Activated T-cell treated with anti-CD3 and anti-CD28 coated beads, Interleukin-2, amount 50 U/mL, for 4 hours (primary cell): ENCODE data around the gene BCAP31. TPM values are rescaled to one million over a fixed set of nuclear protein-coding genes. Genes with fewer than 3 reads are reported as not detected.
"Not testable (repeated sequence)": the region's sequence is repeated elsewhere in the genome, so short reads cannot be mapped to it uniquely, and the experiment has no call there.

ENCODE experiments used
- ATAC-seq, 2 donors: fragments of 200-7000 bp; cut with Tn5 transposase; one replicate each; pipeline ENCODE4 v1.10.0; 2021
- DNase-seq: peaks from one replicate; pipeline ENCODE4 v3.0.0-alpha.2; 2020
- H3K27me3 Mint-ChIP-seq: one replicate; pipeline ENCODE4 v1.8.0; 2021; ENCODE audit warnings: low read depth, mixed read lengths
- H3K36me3 Mint-ChIP-seq: one replicate; pipeline ENCODE4 v1.8.0; 2022; ENCODE audit warnings: mixed read lengths; ENCODE audit not compliant: insufficient read depth
- H3K4me1 Mint-ChIP-seq: one replicate; pipeline ENCODE4 v1.8.0; 2021; ENCODE audit warnings: low read depth, mixed read lengths
- H3K4me3 Mint-ChIP-seq: one replicate; pipeline ENCODE4 v1.8.0; 2021; ENCODE audit warnings: mild to moderate bottlenecking, moderate library complexity, mixed read lengths
- H3K9me3 Mint-ChIP-seq: one replicate; pipeline ENCODE4 v1.8.0; 2021; ENCODE audit warnings: mixed read lengths
- total RNA-seq, 3 donors: library from RNA; stranded (reverse); gene quantifications; one replicate each; pipeline ENCODE4 v1.2.1, GENCODE V29; 2021

The BCAP31 gene
- total RNA-seq, 3 donors from 2014 or later: 134 to 176 (median 151) TPM

DNA sequence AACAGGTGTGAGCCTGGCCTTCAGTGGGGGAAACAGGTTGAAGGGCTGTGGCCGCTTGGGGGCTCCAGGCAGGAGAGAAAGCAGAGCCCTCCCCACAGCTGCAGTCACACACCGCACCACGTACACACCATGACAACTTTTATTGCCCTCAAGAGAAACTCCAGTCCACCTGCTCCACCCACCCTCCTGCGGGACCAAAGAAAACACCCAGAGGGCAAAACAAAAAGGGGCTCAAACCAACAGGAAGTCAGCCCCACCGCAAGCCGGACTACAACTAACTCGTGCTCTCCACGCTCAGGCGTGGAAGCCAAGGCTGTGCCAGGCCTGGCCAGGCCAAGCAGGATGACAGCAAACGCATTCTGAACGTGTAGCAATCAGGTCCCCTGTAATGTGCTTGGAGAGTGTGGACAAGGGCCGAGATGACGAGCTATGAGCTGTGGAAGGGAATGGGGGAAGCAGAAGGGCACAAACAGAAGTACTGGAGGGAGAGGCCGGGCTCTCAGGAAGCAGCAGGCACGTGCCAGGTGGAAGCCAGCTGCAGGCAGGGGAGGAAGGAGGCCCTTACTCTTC, 23.7 kb downstream of the BCAP31 start:
- Mint-ChIP-seq H3K4me3 (no peak overlapping the region), H3K9me3 (no peaks in the 10 kb centered on the region), H3K4me1 (no peaks in the 10 kb centered on the region), H3K36me3 (peaks cover 17% of the 10 kb centered on the region), H3K27me3 (no peaks in the 10 kb centered on the region)
- no peak for DNase-seq
- ATAC-seq: no peak

DNA sequence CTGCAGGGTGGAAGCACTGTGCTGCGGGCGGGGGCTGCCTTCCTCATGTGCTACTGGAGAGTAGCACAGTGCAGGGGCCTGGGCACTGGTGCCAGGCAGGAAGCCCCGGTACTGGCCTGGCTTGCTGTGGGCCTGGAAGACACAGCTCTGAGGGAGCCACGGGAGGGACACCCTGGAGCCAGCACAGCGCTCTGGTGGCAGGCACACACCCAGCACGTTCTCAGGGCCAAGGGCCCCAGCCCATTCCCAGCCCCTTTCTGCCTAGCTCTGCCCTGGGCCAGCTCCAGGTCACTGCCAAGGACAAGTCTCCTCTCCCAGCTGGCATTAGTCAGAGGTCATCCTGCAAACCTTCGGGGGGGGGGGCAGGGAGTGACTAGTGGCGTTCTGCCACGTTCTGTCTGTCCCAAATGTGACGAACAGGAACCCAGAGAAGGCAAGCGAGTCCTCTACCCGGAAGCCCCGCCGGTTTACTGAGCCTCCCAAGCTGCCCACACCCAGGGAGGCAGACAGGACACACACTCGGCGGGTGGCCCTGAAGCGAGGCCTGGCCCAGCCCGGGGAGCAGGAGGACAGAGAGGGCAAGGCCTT, 24.3 kb downstream of the BCAP31 start:
- not testable (repeated sequence) for H3K4me3 Mint-ChIP-seq, H3K4me1 Mint-ChIP-seq, H3K9me3 Mint-ChIP-seq, H3K27me3 Mint-ChIP-seq, DNase-seq, ATAC-seq
- peaks cover 17% of the 10 kb centered on the region for H3K36me3 Mint-ChIP-seq

DNA sequence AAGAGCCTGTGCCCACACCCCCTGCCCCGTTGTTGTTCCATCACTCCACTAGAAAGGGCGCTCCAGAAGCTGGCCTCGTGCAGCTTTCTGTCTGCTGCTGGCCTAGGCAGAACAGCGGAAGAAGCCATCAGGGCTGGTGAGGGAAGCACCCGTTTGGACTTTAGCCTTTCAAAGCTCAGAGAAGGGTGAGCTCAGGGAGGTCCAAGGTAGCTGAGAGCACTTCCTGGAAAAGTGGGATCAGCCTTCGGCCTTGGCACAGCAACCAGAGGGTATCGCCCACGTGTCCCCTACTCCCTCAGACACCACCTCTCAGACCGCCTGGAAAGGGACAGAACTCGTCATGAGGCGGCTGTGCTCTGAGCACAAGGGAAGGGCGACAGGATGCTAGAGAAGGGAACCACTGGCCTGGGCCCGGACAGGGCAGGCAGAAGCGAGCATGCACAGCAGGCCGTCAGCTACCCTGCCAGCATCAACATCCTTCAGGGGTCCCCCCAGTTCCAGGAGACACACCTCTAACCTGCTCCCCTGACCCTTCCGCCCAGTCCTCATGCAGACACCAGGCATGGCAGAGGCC, 24.9 kb downstream of the BCAP31 start:
- H3K36me3 Mint-ChIP-seq: peaks cover 17% of the 10 kb centered on the region
- ATAC-seq, H3K4me1 Mint-ChIP-seq, H3K4me3 Mint-ChIP-seq, H3K9me3 Mint-ChIP-seq, DNase-seq, H3K27me3 Mint-ChIP-seq: not testable (repeated sequence)

DNA sequence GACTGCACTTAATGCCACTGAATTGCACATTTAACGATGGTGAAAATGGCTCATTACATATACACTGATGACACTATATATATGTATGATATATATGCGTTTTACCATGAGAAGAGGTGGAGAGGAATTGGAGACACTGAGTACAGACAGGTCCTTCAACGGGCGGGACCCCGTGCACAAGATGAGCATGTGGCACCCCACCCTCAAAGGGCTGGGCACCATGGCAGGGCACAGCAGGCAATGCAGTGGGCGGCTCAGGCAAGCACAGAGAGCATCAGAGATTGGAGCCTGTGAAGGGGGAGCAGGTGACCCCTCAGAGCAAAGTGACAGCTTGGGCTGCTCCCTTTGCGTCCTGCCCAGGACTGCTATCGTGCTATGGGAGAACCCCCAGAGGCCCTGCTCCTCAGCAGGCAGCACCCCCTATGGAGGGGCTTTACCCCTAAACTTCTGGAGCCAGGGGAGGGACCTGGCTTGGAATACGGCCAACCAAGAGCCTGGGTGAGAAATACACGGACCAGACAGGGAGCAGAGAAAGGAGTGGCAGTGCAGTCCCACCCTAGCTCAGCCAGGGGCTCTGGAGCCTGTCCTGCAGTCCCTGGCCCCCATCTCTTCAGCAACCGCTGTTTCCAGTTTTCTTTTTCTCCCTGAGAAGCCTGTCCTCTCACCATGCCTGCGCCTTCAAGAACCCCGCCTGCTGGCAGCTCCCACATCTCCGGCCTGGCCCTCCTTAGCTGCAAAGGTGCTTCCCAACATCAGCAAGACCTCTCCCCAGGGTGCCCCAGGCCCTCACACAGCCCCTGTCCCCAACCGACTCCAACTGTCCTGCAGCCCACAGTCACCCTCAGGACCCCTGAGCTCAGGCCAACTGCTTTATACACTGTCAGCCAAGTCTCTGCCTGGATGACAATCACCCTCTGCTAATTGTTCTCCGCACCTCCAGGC, 26.0 kb downstream of the BCAP31 start:
- H3K4me1 Mint-ChIP-seq: no peaks in the 10 kb centered on the region
- H3K36me3 Mint-ChIP-seq: peaks cover 14% of the 10 kb centered on the region
- H3K27me3 Mint-ChIP-seq: no peaks in the 10 kb centered on the region
- ATAC-seq (no peak), DNase-seq (no peak)
- no peak overlapping the region for H3K4me3 Mint-ChIP-seq
- H3K9me3 Mint-ChIP-seq: no peaks in the 10 kb centered on the region

DNA sequence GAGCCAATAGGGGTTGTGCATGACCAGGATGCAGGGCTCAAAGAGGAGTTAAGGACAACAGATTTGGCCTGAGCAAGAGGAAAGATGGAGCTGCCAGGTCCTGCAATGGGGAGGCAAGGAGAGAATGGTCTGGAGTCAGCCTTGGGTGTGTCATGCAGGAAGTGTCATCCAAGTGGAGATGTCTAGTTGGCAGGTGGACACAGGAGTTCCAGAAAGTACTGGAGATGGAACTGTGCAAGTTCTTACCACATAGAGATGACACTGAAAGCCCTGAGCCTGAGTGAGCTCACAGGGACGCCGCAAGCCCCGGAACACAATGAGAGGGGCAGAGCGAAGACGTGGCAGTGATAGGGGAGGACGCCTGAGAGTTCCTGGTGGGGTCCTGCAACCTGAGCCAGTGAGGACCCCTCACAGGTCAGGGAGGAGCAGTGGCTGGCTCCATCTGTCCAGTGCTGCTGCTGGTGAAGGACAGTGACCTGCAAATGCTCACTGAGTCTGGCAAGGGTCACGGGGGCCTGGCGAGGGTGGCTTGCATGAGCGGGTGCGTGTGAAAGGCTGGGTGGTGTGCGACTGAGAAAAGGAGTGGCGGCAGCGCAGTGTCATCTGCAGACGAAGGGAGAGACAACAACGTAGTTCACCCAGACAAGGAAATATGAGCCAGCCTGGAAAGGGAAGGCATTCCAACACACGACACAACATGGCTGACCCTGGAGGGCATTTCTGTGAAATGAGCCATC, 27.0 kb downstream of the BCAP31 start:
- not testable (repeated sequence) for H3K4me1 Mint-ChIP-seq, H3K27me3 Mint-ChIP-seq, H3K4me3 Mint-ChIP-seq, DNase-seq, H3K9me3 Mint-ChIP-seq, ATAC-seq
- H3K36me3 Mint-ChIP-seq: peaks cover 14% of the 10 kb centered on the region

DNA sequence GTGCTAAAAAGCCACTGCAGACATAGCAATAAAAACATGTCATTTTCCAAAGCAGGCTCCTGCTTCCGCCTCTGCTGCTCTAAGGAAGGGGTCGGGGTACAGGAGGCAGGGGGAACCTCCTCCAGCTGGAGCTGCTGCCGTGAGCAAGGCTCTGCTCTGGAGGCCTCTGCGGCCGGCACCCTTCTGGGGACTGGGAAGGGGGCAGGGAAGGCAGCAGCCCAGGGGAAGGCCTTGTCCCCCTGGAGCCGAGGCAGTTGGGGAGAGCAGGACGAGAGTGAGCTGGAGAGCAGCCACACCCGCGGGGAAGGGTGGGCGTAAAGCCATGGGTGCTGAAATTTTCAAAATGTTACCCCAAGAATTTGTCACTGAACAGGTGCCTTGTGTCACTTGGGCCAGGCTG, 27.6 kb downstream of the BCAP31 start:
- H3K27me3 Mint-ChIP-seq, DNase-seq, H3K9me3 Mint-ChIP-seq, H3K4me1 Mint-ChIP-seq, H3K4me3 Mint-ChIP-seq, ATAC-seq: not testable (repeated sequence)
- peaks cover 14% of the 10 kb centered on the region for H3K36me3 Mint-ChIP-seq

DNA sequence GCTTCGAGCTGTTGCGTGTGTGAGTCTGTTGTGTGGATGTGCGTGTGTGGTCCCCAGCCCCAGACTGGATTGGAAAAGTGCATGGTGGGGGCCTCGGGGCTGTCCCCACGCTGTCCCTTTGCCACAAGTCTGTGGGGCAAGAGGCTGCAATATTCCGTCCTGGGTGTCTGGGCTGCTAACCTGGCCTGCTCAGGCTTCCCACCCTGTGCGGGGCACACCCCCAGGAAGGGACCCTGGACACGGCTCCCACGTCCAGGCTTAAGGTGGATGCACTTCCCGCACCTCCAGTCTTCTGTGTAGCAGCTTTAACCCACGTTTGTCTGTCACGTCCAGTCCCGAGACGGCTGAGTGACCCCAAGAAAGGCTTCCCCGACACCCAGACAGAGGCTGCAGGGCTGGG, 28.1 kb downstream of the BCAP31 start:
- H3K27me3 Mint-ChIP-seq: no peaks in the 10 kb centered on the region
- no peak for ATAC-seq
- H3K36me3 Mint-ChIP-seq: peaks cover 14% of the 10 kb centered on the region
- H3K4me3 Mint-ChIP-seq: no peak overlapping the region
- H3K4me1 Mint-ChIP-seq: no peaks in the 10 kb centered on the region
- no peaks in the 10 kb centered on the region for H3K9me3 Mint-ChIP-seq
- no peak for DNase-seq

DNA sequence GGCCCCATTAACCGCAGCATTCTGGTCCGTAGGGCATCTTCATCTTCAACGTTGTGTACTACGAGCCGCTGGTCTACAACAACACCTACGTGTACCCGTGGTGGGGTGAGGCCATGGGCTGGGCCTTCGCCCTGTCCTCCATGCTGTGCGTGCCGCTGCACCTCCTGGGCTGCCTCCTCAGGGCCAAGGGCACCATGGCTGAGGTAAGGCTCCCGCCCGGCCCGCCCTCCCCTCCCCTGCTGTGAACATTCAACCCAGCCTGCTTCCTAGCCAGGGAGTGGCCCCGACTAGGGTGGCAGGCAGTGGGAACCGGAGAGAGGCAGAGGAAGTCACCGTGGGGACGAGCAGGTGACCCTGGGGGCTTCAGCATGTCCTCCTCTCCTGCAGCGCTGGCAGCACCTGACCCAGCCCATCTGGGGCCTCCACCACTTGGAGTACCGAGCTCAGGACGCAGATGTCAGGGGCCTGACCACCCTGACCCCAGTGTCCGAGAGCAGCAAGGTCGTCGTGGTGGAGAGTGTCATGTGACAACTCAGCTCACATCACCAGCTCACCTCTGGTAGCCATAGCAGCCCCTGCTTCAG, 29.4 kb downstream of the BCAP31 start:
- Mint-ChIP-seq H3K4me3 (no peak overlapping the region), H3K27me3 (no peaks in the 10 kb centered on the region), H3K4me1 (no peaks in the 10 kb centered on the region), H3K36me3 (peaks cover 14% of the 10 kb centered on the region), H3K9me3 (no peaks in the 10 kb centered on the region)
- ATAC-seq: no peak
- DNase-seq: no peak

DNA sequence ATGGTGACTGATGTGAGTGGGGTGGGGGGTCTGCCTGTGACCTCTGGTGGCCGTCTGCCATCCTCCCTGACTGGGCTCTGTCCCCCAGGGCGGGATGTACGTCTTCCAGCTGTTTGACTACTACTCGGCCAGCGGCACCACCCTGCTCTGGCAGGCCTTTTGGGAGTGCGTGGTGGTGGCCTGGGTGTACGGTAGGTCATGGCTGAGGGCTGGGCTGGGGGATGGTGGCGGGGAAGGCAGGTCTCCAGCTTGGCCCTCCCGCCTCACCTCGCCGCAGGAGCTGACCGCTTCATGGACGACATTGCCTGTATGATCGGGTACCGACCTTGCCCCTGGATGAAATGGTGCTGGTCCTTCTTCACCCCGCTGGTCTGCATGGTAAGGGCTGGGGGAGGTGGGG, 29.9 kb downstream of the BCAP31 start:
- H3K27me3 Mint-ChIP-seq, DNase-seq, H3K9me3 Mint-ChIP-seq, ATAC-seq, H3K4me3 Mint-ChIP-seq, H3K4me1 Mint-ChIP-seq: not testable (repeated sequence)
- peaks cover 14% of the 10 kb centered on the region for H3K36me3 Mint-ChIP-seq

DNA sequence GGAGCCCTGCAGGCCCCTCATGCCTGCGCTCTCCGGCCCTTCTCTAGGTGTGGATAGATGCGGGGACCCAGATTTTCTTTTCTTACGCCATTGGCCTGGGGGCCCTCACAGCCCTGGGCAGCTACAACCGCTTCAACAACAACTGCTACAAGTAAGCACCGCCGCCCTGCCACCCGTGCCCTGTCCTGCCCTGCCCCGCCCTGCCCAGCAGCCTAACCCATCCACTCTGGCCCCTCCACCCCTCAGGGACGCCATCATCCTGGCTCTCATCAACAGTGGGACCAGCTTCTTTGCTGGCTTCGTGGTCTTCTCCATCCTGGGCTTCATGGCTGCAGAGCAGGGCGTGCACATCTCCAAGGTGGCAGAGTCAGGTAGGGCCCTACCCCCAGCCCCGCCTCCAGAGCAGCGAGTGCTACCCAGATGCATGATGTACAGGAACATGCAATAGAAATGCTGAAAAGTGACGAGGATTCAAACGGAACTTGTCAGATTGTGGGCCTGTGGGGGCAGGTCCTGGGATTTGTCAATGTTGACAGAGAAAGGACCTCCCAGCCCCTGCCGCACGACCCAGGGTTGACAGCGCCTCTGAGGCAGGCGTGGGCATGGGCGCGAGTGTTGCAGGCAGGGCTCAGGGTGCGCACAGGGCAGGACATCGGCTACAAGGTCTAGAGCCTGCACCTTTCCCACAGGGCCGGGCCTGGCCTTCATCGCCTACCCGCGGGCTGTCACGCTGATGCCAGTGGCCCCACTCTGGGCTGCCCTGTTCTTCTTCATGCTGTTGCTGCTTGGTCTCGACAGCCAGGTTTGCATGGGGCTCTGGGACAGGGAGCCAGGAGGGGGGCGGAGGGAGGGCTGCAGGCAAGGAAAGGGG, 30.7 kb downstream of the BCAP31 start:
- Mint-ChIP-seq H3K27me3 (no peaks in the 10 kb centered on the region), H3K9me3 (no peaks in the 10 kb centered on the region), H3K4me3 (no peak overlapping the region), H3K4me1 (no peaks in the 10 kb centered on the region), H3K36me3 (peaks cover 10% of the 10 kb centered on the region)
- ATAC-seq (no peak), DNase-seq (no peak)

DNA sequence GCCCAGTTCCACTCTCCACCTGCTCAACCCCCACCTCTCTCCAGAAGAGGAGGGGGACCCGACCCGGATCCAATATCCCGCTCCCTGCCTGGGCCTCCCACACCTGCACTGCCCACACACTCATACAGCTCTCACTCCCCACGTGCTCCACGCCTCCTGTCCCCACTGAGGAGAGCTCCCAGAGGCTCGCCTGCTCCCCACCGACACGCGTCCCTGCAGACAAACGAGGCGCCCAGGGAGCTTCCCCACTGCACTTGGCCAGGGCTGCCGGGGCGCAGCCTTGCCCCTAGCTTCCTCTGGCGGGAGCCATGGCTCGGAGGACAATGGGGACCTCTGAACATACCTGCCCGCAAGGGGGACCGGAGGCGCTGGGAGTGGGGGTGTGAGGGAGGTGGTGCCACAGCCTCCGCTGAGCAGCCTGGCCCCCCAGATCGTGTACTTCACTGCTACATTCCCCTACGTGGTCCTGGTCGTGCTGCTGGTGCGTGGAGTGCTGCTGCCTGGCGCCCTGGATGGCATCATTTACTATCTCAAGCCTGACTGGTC, 31.5 kb downstream of the BCAP31 start:
- ATAC-seq (no peak), DNase-seq (no peak)
- no peaks in the 10 kb centered on the region for H3K9me3 Mint-ChIP-seq
- no peaks in the 10 kb centered on the region for H3K4me1 Mint-ChIP-seq
- peaks cover 10% of the 10 kb centered on the region for H3K36me3 Mint-ChIP-seq
- no peaks in the 10 kb centered on the region for H3K27me3 Mint-ChIP-seq
- no peak overlapping the region for H3K4me3 Mint-ChIP-seq

DNA sequence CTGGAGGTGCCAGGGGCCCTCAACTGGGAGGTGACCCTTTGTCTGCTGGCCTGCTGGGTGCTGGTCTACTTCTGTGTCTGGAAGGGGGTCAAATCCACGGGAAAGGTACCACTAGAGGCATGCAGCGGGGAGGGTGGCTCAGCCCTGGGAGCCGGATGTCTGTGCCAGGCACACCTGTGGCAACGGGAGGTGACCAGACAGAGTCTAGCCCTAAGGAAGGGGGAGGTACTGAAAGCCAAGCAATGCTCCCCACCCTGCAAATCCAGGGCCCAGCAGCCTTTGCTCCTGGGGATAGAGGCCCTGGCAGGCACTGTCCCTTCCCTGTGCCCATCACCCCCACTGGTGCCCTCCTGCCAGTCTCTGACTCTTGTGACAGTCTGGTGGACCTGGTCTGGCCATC, 32.2 kb downstream of the BCAP31 start:
- Mint-ChIP-seq H3K36me3 (peaks cover 3% of the 10 kb centered on the region), H3K4me3 (no peak overlapping the region), H3K4me1 (no peaks in the 10 kb centered on the region), H3K9me3 (no peaks in the 10 kb centered on the region), H3K27me3 (no peaks in the 10 kb centered on the region)
- DNase-seq (no peak), ATAC-seq (no peak)
